ENCODE data around the gene CCDC177.

Gene CCDC177

GRCh38 chr14:69613312-69614073 lies 38.8 kb upstream of the CCDC177 start:
- Histone ChIP-seq H3K9ac (ENCODE audit: low read depth in 1 of 2, low read length in 2 of 2) (peak overlapping the region; percentile 42 to 48), H3K4me3 (ENCODE audit: low read length in 2 of 2) (peak overlapping the region; percentile 58 to 89), H3K4me1 (ENCODE audit: control insufficient read depth in 2 of 2, insufficient read depth in 2 of 2, low read length in 2 of 2) (peaks cover 49 to 64% of the 10 kb centered on the region in 2 donors), H3K27me3 (ENCODE audit: control insufficient read depth in 2 of 2, insufficient read depth in 2 of 2, low read length in 2 of 2) (no peaks in the 10 kb centered on the region), H3K9me3 (ENCODE audit: control insufficient read depth in 2 of 2, low read length in 2 of 2) (no peaks in the 10 kb centered on the region), H3K36me3 (ENCODE audit: control insufficient read depth in 2 of 2, insufficient read depth in 2 of 2, low read length in 2 of 2) (no peaks in the 10 kb centered on the region), H3K27ac (ENCODE audit: low read depth in 2 of 2, low read length in 2 of 2) (peak overlapping the region in 1 of 2 donors; percentile 92)

DNA sequence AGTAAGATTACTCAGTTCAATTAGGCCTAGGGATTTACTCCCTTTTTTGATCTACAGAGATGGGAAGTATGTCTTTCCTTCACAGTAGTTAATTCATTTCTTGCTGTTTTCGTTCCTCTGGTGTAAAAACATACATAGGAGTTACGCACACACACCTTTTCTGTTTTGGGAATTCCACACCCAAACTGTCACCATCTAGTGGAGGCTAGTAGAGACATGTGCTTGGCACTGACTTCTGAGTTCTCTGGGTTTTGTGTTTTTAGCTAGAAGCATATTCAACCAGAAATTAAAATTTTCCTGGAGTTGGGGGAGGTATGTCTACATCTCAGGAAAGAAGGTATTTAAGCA lies 38.1 kb upstream of the CCDC177 start:
- H3K9me3 ChIP-seq (ENCODE audit: control insufficient read depth in 2 of 2, low read length in 2 of 2), result no peaks in the 10 kb centered on the region
- H3K9ac ChIP-seq (ENCODE audit: low read depth in 1 of 2, low read length in 2 of 2), result peak overlapping the region; percentile 90 to 95
- H3K27me3 ChIP-seq (ENCODE audit: control insufficient read depth in 2 of 2, insufficient read depth in 2 of 2, low read length in 2 of 2), result no peaks in the 10 kb centered on the region
- peaks cover 49 to 57% of the 10 kb centered on the region in 2 donors for H3K4me1 ChIP-seq (ENCODE audit: control insufficient read depth in 2 of 2, insufficient read depth in 2 of 2, low read length in 2 of 2)
- peak overlapping the region; percentile 58 to 89 for H3K4me3 ChIP-seq (ENCODE audit: low read length in 2 of 2)
- H3K36me3 ChIP-seq (ENCODE audit: control insufficient read depth in 2 of 2, insufficient read depth in 2 of 2, low read length in 2 of 2), result no peaks in the 10 kb centered on the region
- peak overlapping the region; percentile 92 to 94 for H3K27ac ChIP-seq (ENCODE audit: low read depth in 2 of 2, low read length in 2 of 2)

DNA sequence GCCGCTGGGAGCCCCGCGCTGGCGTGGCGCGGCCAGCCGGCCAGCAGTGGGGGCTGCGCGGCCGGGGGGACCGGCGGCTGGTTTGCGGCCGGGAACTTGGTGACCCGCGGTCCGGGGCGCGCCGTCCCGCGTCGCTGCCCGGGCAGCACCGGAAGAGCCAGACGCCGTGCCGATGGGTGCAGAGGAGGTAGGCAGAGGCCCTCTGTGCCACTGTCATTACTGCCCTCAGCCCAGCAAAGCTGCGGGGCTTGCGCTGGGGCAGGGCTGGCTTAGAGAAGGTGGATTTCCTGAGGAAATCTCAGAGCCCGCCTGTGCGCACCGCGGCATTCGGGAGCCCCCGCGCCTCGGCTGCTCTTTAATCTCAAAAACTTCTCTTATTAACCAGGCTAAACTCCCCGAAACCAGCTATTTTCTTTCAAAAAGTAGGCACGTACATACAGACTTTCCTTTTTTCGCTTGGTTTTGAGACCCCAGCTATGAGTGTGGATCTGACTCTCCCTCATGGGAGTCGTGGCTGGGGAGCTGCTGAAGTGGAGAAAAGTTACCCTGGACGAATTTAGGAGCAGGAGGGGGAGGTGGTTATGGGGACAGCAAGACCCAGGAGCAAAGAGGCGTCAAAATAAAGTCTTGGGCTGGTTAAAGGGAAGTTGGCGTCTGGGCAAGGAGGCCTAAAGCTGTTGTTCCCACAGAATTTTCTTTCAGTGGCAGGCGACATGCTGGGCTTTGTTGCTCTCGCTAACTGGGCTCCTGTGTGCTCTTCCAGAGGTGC lies 37.5 kb upstream of the CCDC177 start:
- Histone ChIP-seq H3K4me3 (ENCODE audit: low read length in 2 of 2) (peak overlapping the region; percentile 58 to 89), H3K9ac (ENCODE audit: low read depth in 1 of 2, low read length in 2 of 2) (peak overlapping the region; percentile 90 to 95), H3K27ac (ENCODE audit: low read depth in 2 of 2, low read length in 2 of 2) (peak overlapping the region; percentile 92 to 94), H3K4me1 (ENCODE audit: control insufficient read depth in 2 of 2, insufficient read depth in 2 of 2, low read length in 2 of 2) (peaks cover 52 to 53% of the 10 kb centered on the region in 2 donors), H3K9me3 (ENCODE audit: control insufficient read depth in 2 of 2, low read length in 2 of 2) (no peaks in the 10 kb centered on the region), H3K27me3 (ENCODE audit: control insufficient read depth in 2 of 2, insufficient read depth in 2 of 2, low read length in 2 of 2) (no peaks in the 10 kb centered on the region), H3K36me3 (ENCODE audit: control insufficient read depth in 2 of 2, insufficient read depth in 2 of 2, low read length in 2 of 2) (no peaks in the 10 kb centered on the region)

DNA sequence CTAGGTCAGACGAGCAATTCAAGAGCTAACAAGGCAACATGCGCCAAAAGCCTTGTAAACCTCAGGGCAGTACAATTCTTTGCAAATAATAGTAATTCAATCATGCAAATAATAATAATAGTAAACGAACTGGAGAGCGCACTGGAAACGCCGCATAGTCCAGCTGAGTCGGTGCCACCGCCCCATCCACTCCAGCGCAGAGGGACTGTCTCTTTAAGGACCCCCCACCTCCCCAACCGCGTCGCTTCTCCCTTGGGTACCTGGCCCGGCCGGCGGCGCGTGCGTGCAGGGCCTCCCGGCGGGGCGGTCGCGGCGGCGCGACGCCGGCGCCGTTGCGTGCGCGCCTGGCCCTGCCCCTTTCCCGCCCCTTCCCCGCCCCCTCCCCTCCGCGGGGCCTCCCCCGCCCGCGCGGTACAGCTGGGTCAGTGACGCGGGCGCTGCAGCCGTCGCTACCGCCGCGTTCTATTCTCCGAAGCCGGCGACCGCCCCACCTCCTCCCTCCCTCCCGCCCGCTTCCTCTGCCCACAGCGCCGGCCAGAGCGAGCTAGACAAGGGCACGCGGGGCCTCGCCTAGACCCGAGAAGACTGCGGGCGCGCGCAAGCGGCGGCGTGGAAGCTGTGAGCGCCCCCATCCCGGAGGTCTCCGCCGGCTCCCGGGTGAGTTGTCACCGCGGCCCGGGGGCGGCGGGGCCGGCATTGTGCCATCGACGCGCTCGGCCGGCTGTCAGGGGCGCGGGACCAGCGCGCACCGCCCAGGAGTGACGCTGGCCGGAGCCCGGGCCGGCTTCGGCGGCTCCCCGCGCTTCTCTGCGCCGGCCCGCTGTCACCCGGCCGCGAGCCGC lies 36.7 kb upstream of the CCDC177 start, which contains the start of gene SUSD6:
Gene SUSD6 (plus strand): TSS at position 425 of the 842 bp plus-strand sequence. CDS start 46,997 bp downstream, outside the sequence.
- H3K27ac ChIP-seq (ENCODE audit: low read depth in 2 of 2, low read length in 2 of 2), result peak within 1 kb of the TSS; percentile 92 to 94
- peak within 1 kb of the TSS; percentile 63 to 89 for H3K4me3 ChIP-seq (ENCODE audit: low read length in 2 of 2)
- H3K9me3 ChIP-seq (ENCODE audit: control insufficient read depth in 2 of 2, low read length in 2 of 2), result no peaks in the 10 kb centered on the region
- H3K4me1 ChIP-seq (ENCODE audit: control insufficient read depth in 2 of 2, insufficient read depth in 2 of 2, low read length in 2 of 2), result peaks cover 49 to 52% of the 10 kb centered on the region in 2 donors
- no peaks in the 10 kb centered on the region for H3K27me3 ChIP-seq (ENCODE audit: control insufficient read depth in 2 of 2, insufficient read depth in 2 of 2, low read length in 2 of 2)
- H3K36me3 ChIP-seq (ENCODE audit: control insufficient read depth in 2 of 2, insufficient read depth in 2 of 2, low read length in 2 of 2), result no peaks in the 10 kb centered on the region
- H3K9ac ChIP-seq (ENCODE audit: low read depth in 1 of 2, low read length in 2 of 2), result peak within 1 kb of the TSS; percentile 90 to 95

- H3K9ac ChIP-seq (ENCODE audit: low read depth in 1 of 2, low read length in 2 of 2), result peak overlapping the region; percentile 66 to 67
- H3K36me3 ChIP-seq (ENCODE audit: control insufficient read depth in 2 of 2, insufficient read depth in 2 of 2, low read length in 2 of 2), result no peaks in the 10 kb centered on the region
- no peaks in the 10 kb centered on the region for H3K27me3 ChIP-seq (ENCODE audit: control insufficient read depth in 2 of 2, insufficient read depth in 2 of 2, low read length in 2 of 2)
- peak overlapping the region; percentile 73 to 87 for H3K27ac ChIP-seq (ENCODE audit: low read depth in 2 of 2, low read length in 2 of 2)
- no peaks in the 10 kb centered on the region for H3K9me3 ChIP-seq (ENCODE audit: control insufficient read depth in 2 of 2, low read length in 2 of 2)
- peak overlapping the region; percentile 63 to 88 for H3K4me3 ChIP-seq (ENCODE audit: low read length in 2 of 2)
- peaks cover 49 to 52% of the 10 kb centered on the region in 2 donors for H3K4me1 ChIP-seq (ENCODE audit: control insufficient read depth in 2 of 2, insufficient read depth in 2 of 2, low read length in 2 of 2)
These were observed 36.2 kb upstream of the CCDC177 start for GRCh38 chr14:69610874-69611171.

DNA sequence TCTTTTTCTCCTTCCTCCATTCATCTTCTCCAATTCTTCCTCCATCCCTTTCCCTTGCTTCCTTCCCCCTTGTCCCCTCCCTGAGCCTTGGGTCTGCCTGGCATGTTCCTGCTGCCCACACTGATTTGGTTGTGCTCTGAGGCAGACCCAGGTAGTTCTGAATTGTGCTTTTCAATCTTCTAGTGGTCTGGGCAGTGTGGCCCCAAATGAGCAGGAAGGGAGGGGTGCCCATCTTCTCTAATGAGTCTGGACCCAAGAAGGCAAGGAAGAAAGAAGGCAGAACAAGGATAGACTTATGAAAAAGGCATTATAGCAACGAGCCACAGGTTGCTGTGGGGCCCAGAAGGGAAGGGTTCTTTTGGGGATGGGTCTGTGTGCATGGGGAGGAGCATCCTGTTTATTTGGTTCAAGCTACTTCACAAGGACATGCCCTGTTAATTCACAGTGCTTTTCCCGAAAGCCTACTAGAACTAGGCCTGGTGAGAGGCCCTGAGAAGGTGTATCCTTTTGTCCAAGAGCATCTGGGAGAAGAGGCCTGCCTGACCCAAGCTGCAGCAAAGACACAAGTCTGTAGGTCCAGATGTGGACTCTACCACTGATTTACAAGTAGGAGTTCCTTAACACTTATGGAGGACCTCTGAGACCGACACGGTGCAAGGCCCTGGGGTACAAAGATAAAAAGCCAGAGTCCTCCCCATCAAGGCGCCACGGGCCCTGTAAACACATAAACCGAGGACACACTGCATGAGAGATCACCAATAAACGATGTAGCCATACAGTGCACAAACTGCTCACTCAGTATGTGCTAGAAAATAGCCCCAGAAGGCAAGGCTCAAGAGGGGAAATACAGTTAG lies 35.6 kb upstream of the CCDC177 start:
- Histone ChIP-seq H3K27me3 (ENCODE audit: control insufficient read depth in 2 of 2, insufficient read depth in 2 of 2, low read length in 2 of 2) (no peaks in the 10 kb centered on the region), H3K9me3 (ENCODE audit: control insufficient read depth in 2 of 2, low read length in 2 of 2) (no peaks in the 10 kb centered on the region), H3K4me3 (ENCODE audit: low read length in 2 of 2) (peak overlapping the region; percentile 63 to 88), H3K4me1 (ENCODE audit: control insufficient read depth in 2 of 2, insufficient read depth in 2 of 2, low read length in 2 of 2) (peaks cover 49 to 52% of the 10 kb centered on the region in 2 donors), H3K27ac (ENCODE audit: low read depth in 2 of 2, low read length in 2 of 2) (peak overlapping the region; percentile 73 to 87), H3K9ac (ENCODE audit: low read depth in 1 of 2, low read length in 2 of 2) (peak overlapping the region; percentile 66 to 67), H3K36me3 (ENCODE audit: control insufficient read depth in 2 of 2, insufficient read depth in 2 of 2, low read length in 2 of 2) (no peaks in the 10 kb centered on the region)

DNA sequence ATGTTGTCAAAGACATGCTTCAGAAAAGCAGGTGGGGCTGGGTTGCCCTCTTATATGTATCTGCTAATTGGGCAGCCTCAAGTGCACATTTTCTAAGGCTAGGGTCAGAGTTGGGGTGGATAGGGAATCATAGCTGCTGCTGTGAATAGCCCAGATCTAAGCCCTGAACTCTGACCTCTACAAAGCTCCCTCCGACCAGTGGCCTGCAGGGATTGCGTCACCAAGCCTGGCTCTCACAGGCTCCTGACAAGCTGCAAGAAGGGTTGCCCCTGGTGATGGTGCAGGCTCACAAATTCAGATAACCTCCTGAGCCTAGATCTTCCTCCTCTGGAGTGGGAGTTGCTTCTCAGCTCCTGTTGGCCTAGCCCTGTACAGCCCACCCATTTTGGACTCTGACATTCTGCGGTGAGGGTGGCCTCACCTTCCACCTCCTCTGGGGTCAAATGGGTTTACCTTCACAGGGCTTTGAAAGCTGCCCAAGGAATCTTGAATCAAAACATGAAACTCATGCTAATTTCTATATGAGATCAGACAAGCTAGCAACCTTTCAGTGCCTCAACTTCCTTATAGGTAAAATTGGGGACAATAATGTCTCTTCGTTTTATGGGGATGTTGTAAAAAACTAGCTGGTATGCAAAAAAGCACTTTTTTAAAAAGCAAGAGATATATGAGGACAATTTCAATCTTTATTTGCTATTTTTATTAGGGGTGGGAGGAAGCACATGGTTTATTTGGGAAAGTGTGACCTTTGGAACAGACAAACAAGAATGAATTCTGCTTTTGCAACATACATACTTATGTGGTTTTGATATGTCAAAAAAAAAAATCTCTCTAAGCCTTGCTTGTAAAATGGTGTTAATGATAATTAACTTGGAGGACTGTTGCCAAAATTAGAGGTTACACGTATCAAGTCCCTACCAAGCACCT lies 31.9 kb upstream of the CCDC177 start:
- H3K27ac ChIP-seq (ENCODE audit: low read depth in 2 of 2, low read length in 2 of 2), result peak overlapping the region; percentile 70 to 75
- no peak overlapping the region for H3K4me3 ChIP-seq (ENCODE audit: low read length in 2 of 2)
- no peaks in the 10 kb centered on the region for H3K9me3 ChIP-seq (ENCODE audit: control insufficient read depth in 2 of 2, low read length in 2 of 2)
- no peaks in the 10 kb centered on the region for H3K27me3 ChIP-seq (ENCODE audit: control insufficient read depth in 2 of 2, insufficient read depth in 2 of 2, low read length in 2 of 2)
- no peaks in the 10 kb centered on the region for H3K36me3 ChIP-seq (ENCODE audit: control insufficient read depth in 2 of 2, insufficient read depth in 2 of 2, low read length in 2 of 2)
- H3K4me1 ChIP-seq (ENCODE audit: control insufficient read depth in 2 of 2, insufficient read depth in 2 of 2, low read length in 2 of 2), result peaks cover 26 to 39% of the 10 kb centered on the region in 2 donors
- H3K9ac ChIP-seq (ENCODE audit: low read depth in 1 of 2, low read length in 2 of 2), result peak overlapping the region in 1 of 2 donors; percentile 47

- no peaks in the 10 kb centered on the region for H3K36me3 ChIP-seq (ENCODE audit: control insufficient read depth in 2 of 2, insufficient read depth in 2 of 2, low read length in 2 of 2)
- H3K9ac ChIP-seq (ENCODE audit: low read depth in 1 of 2, low read length in 2 of 2), result peak overlapping the region in 1 of 2 donors; percentile 47
- no peaks in the 10 kb centered on the region for H3K9me3 ChIP-seq (ENCODE audit: control insufficient read depth in 2 of 2, low read length in 2 of 2)
- H3K27me3 ChIP-seq (ENCODE audit: control insufficient read depth in 2 of 2, insufficient read depth in 2 of 2, low read length in 2 of 2), result no peaks in the 10 kb centered on the region
- peaks cover 23 to 34% of the 10 kb centered on the region in 2 donors for H3K4me1 ChIP-seq (ENCODE audit: control insufficient read depth in 2 of 2, insufficient read depth in 2 of 2, low read length in 2 of 2)
- no peak overlapping the region for H3K4me3 ChIP-seq (ENCODE audit: low read length in 2 of 2)
- H3K27ac ChIP-seq (ENCODE audit: low read depth in 2 of 2, low read length in 2 of 2), result peak overlapping the region; percentile 70 to 75
These were observed 31.1 kb upstream of the CCDC177 start for GRCh38 chr14:69605738-69606137.

All from mucosa of rectum (tissue), 2 donors.